Measurements from ENCODE around the gene ANKH. TPM values are rescaled to one million over a fixed set of nuclear protein-coding genes. Genes with fewer than 3 reads are reported as not detected.

The ANKH gene
- total RNA-seq, 1 donor from 2014 or later: 39.1 TPM

DNA sequence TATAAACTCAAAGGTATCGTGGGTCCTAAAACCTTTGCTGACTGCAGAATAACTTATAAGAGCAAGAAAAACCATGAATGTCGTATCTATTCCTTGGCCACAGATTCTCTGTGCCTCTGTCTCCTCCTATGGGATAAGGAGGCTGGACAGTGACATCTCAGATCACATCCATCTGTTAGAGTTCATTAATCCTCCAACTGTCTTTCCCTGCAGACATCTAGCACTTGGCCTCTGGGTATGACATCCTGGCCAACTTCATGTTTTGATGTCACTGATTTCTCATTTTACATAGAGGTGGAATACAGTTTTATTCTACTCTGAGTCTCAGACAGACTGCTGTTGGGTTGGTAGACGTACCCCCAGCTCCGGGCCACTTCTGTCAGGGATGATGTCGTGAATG, 120.9 kb downstream of the ANKH start:
- TF ChIP-seq, protein P1, sequence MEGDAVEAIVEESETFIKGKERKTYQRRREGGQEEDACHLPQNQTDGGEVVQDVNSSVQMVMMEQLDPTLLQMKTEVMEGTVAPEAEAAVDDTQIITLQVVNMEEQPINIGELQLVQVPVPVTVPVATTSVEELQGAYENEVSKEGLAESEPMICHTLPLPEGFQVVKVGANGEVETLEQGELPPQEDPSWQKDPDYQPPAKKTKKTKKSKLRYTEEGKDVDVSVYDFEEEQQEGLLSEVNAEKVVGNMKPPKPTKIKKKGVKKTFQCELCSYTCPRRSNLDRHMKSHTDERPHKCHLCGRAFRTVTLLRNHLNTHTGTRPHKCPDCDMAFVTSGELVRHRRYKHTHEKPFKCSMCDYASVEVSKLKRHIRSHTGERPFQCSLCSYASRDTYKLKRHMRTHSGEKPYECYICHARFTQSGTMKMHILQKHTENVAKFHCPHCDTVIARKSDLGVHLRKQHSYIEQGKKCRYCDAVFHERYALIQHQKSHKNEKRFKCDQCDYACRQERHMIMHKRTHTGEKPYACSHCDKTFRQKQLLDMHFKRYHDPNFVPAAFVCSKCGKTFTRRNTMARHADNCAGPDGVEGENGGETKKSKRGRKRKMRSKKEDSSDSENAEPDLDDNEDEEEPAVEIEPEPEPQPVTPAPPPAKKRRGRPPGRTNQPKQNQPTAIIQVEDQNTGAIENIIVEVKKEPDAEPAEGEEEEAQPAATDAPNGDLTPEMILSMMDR (IDR thresholded peaks at IDR 0.05; ENCODE audit: unreplicated experiment): no peak
- H3K4me1 Mint-ChIP-seq: peaks cover 16% of the 10 kb centered on the region
- H3K27ac Mint-ChIP-seq: no peak overlapping the region
- no peak overlapping the region for H3K4me3 Mint-ChIP-seq
- no peaks in the 10 kb centered on the region for H3K9me3 Mint-ChIP-seq
- DNase-seq (ENCODE audit: low spot score in 2 of 2, unreplicated experiment in 2 of 2): no peak
- peaks cover 19% of the 10 kb centered on the region for H3K36me3 Mint-ChIP-seq
- no peaks in the 10 kb centered on the region for H3K27me3 Mint-ChIP-seq (ENCODE audit: low read depth)

DNA sequence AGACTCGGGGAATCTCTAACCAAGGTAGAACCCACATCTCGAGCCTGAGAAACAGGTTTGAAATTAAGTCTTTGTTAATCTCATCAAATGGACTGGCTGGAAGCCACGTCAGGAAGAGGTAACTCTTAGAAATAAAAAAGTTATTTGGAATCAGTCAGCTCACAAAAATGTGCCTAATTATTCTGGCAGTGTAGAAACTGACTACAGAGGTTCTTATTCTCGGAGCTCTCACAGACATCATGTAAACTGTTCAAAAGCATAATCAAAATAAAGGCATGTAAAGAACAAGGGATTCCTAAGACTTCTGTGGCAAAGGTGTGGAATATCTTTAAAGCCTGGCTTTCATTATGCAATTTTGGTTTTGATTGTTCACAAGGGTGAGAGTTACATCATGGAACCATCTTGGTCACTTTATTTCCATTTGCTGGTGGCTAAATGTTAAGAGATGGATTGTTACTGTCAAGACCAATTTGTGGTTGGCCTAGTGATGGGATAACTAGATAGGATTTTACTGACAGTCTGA, 121.9 kb downstream of the ANKH start:
- Mint-ChIP-seq H3K4me1 (peaks cover 16% of the 10 kb centered on the region), H3K36me3 (peaks cover 19% of the 10 kb centered on the region), H3K9me3 (no peaks in the 10 kb centered on the region), H3K4me3 (no peak overlapping the region), H3K27ac (no peak overlapping the region), H3K27me3 (ENCODE audit: low read depth) (no peaks in the 10 kb centered on the region)
- DNase-seq (ENCODE audit: low spot score in 2 of 2, unreplicated experiment in 2 of 2): no peak
- TF ChIP-seq, protein P1 (IDR thresholded peaks at IDR 0.05; ENCODE audit: unreplicated experiment): no peak

DNA sequence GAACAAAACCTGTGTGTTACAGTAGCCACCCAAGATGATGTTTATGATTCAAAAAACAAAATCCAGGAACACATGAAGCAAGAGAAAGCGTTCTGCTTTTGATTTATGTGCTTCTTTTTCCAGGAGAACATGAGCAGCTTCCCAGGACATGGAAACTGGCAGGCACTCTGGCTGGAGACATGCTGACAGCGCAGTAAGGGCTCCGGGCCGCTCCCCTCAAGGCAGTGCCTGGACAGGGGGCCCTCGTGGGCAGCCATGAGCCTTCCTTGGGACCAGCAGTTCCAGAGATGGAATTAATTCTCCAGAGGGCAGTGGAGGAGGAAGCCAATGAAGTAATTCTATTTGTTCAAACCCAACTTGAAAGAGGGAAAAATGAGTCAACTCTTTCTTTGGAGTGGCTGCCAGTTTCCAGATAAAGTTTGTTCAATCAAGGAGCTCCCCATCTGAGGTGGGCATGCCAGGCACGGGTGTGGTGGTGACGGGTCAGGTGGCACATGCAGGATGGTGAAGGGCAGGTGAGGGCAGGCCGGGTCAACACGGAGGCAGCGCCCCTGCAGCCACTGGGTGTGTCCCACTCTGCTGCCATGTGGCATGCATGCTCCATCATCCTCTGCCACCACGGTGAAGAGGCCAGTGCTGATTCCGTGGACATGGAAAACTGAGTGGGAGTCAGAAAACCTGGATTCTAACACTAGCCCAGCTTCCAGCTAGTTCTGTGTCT, 123.2 kb downstream of the ANKH start:
- Mint-ChIP-seq H3K4me1 (peaks cover 10% of the 10 kb centered on the region), H3K4me3 (no peak overlapping the region), H3K27ac (no peak overlapping the region), H3K9me3 (no peaks in the 10 kb centered on the region), H3K27me3 (ENCODE audit: low read depth) (no peaks in the 10 kb centered on the region), H3K36me3 (peaks cover 23% of the 10 kb centered on the region)
- TF ChIP-seq, protein P1 (IDR thresholded peaks at IDR 0.05; ENCODE audit: unreplicated experiment): no peak
- DNase-seq (ENCODE audit: low spot score in 2 of 2, unreplicated experiment in 2 of 2): no peak

DNA sequence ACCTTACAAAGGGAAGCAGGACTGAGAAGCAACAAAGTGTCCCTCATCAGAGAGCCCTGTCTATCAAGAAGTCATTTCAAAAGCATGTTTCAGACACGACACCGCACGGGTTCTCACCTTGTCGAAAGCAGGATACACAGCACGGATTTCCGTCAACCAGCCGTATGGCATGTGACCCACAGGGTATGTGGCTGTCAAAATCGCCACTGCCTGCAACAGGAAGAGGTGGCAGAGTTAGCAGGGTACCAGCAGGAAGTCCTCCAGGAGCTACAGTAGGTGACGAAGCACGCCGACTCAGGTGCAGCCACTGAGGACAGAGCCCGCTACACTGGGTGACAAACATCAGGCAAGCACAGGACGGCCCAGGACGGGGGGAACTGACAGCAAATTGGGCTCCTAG, 125.8 kb downstream of the ANKH start:
- no peak overlapping the region for H3K4me3 Mint-ChIP-seq
- H3K27ac Mint-ChIP-seq: no peak overlapping the region
- DNase-seq (ENCODE audit: low spot score in 2 of 2, unreplicated experiment in 2 of 2): no peak
- no peaks in the 10 kb centered on the region for H3K27me3 Mint-ChIP-seq (ENCODE audit: low read depth)
- H3K9me3 Mint-ChIP-seq: no peaks in the 10 kb centered on the region
- H3K4me1 Mint-ChIP-seq: no peaks in the 10 kb centered on the region
- TF ChIP-seq, protein P1 (IDR thresholded peaks at IDR 0.05; ENCODE audit: unreplicated experiment): no peak
- peaks cover 30% of the 10 kb centered on the region for H3K36me3 Mint-ChIP-seq

- Mint-ChIP-seq H3K27me3 (ENCODE audit: low read depth) (no peaks in the 10 kb centered on the region), H3K36me3 (peaks cover 25% of the 10 kb centered on the region), H3K4me1 (no peaks in the 10 kb centered on the region), H3K9me3 (no peaks in the 10 kb centered on the region), H3K27ac (no peak overlapping the region), H3K4me3 (no peak overlapping the region)
- TF ChIP-seq, protein P1 (IDR thresholded peaks at IDR 0.05; ENCODE audit: unreplicated experiment): no peak
- no peak for DNase-seq (ENCODE audit: low spot score in 2 of 2, unreplicated experiment in 2 of 2)
Measured at GRCh38 chr5:14745188-14745563, 126.4 kb downstream of the ANKH start.
